ENCODE measurements around the gene SULT1A4.
"Not testable (repeated sequence)": the region's sequence is repeated elsewhere in the genome, so short reads cannot be mapped to it uniquely, and the experiment has no call there.

SULT1A4 gene

GRCh38 chr16:29467654-29468366, 8.1 kb downstream of the SULT1A4 start:
- not testable (repeated sequence) for H3K9me3 ChIP-seq (ENCODE audit: control insufficient read depth, insufficient read depth, low read depth, low read length); H3K36me3 ChIP-seq (ENCODE audit: control insufficient read depth, insufficient read depth, low read length); H3K27ac ChIP-seq (ENCODE audit: low read depth, low read length); H3K9ac ChIP-seq (ENCODE audit: low read length); H3K27me3 ChIP-seq (ENCODE audit: control insufficient read depth, insufficient read depth, low read length); H3K4me1 ChIP-seq (ENCODE audit: control insufficient read depth, insufficient read depth, low read length); H3K4me3 ChIP-seq (ENCODE audit: low read depth, low read length)

DNA sequence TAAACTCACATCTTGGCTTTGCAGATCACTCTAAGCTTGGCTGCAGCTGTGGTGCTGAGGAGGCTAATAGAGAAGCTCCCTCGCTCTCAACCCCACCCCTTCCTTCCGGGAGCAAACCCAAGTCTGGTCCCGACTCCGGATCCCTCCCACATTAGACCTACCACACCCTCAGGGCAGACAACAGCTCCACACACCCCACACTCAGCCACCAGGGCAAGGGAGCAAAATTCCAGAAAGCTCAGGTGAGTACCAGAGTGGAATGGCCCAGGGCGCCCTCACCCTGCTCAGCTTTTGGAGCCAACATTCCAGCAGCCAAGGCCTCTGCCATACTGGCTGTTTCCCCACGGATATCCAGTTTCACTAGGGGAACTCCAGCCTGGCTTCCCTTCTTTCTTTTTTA, 9.9 kb downstream of the SULT1A4 start:
- not testable (repeated sequence) for H3K4me1 ChIP-seq (ENCODE audit: control insufficient read depth, insufficient read depth, low read length); H3K4me3 ChIP-seq (ENCODE audit: low read depth, low read length); H3K9me3 ChIP-seq (ENCODE audit: control insufficient read depth, insufficient read depth, low read depth, low read length); H3K36me3 ChIP-seq (ENCODE audit: control insufficient read depth, insufficient read depth, low read length); H3K27me3 ChIP-seq (ENCODE audit: control insufficient read depth, insufficient read depth, low read length); H3K9ac ChIP-seq (ENCODE audit: low read length); H3K27ac ChIP-seq (ENCODE audit: low read depth, low read length)

GRCh38 chr16:29472065-29472464, 12.4 kb downstream of the SULT1A4 start:
- not testable (repeated sequence) for H3K9ac ChIP-seq (ENCODE audit: low read length); H3K36me3 ChIP-seq (ENCODE audit: control insufficient read depth, insufficient read depth, low read length); H3K4me1 ChIP-seq (ENCODE audit: control insufficient read depth, insufficient read depth, low read length); H3K9me3 ChIP-seq (ENCODE audit: control insufficient read depth, insufficient read depth, low read depth, low read length); H3K27me3 ChIP-seq (ENCODE audit: control insufficient read depth, insufficient read depth, low read length); H3K4me3 ChIP-seq (ENCODE audit: low read depth, low read length); H3K27ac ChIP-seq (ENCODE audit: low read depth, low read length)

DNA sequence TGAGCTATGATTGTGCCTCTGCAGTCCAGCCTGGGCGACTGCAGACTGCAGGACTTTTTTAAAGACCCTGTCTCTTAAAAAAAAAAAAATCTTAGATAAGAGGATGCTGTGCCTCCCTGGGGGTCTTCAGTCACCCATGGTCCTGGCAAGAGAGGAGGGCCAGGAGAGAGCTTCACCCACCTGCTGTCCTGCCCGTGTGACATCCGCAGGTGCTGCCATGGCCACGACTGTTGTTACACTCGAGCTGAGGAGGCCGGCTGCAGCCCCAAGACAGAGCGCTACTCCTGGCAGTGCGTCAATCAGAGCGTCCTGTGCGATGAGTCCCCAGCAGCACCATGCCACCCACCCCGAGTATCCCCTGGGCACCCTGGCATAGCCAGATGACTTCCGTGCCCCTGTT, 22.6 kb downstream of the SULT1A4 start:
- H3K27ac ChIP-seq (ENCODE audit: low read depth, low read length): not testable (repeated sequence)

GRCh38 chr16:29506308-29506707, 46.6 kb downstream of the SULT1A4 start, which contains the start of gene NPIPB12:
NPIPB12 (minus strand) TSS chr16:29506408.
- not testable (repeated sequence) for H3K9ac ChIP-seq (ENCODE audit: low read length); H3K36me3 ChIP-seq (ENCODE audit: control insufficient read depth, insufficient read depth, low read length); H3K9me3 ChIP-seq (ENCODE audit: control insufficient read depth, insufficient read depth, low read depth, low read length); H3K27ac ChIP-seq (ENCODE audit: low read depth, low read length); H3K27me3 ChIP-seq (ENCODE audit: control insufficient read depth, insufficient read depth, low read length); H3K4me1 ChIP-seq (ENCODE audit: control insufficient read depth, insufficient read depth, low read length); H3K4me3 ChIP-seq (ENCODE audit: low read depth, low read length)

More for the DNA sequence above, 22.6 kb downstream of the SULT1A4 start:
- H3K27me3 ChIP-seq (ENCODE audit: control insufficient read depth, insufficient read depth, low read length); H3K9ac ChIP-seq (ENCODE audit: low read length); H3K9me3 ChIP-seq (ENCODE audit: control insufficient read depth, insufficient read depth, low read depth, low read length); H3K4me3 ChIP-seq (ENCODE audit: low read depth, low read length); H3K4me1 ChIP-seq (ENCODE audit: control insufficient read depth, insufficient read depth, low read length); H3K36me3 ChIP-seq (ENCODE audit: control insufficient read depth, insufficient read depth, low read length): not testable (repeated sequence)
